ENCODE data around the gene CDC25B.

CDC25B gene

GRCh38 chr20:3820048-3820900, 24.2 kb downstream of the CDC25B start, which contains the start of gene AP5S1 (continued):
- TF ChIP-seq ZNF18 (tag by site-specific recombination; IDR thresholded peaks at IDR 0.05): no peak
- peak; percentile 44 for TF ChIP-seq KLF8 (tag by site-specific recombination; IDR thresholded peaks at IDR 0.05)
- no peak; the same call in 1 of the 2 replicates for TF ChIP-seq ZFP69B (tag by site-specific recombination; IDR thresholded peaks at IDR 0.05)
- peak; percentile 52; the same call in 1 of the 2 replicates for TF ChIP-seq ZNF610 (tag by site-specific recombination; IDR thresholded peaks at IDR 0.05; ENCODE audit: borderline replicate concordance)
- no peak for TF ChIP-seq MZF1 (tag by site-specific recombination; IDR thresholded peaks at IDR 0.05; ENCODE audit: borderline replicate concordance)
- peak; percentile 44; the same call in 1 of the 2 replicates for TF ChIP-seq ZNF391 (tag by site-specific recombination; IDR thresholded peaks at IDR 0.05; ENCODE audit: borderline replicate concordance, low read depth)
- TF ChIP-seq MYNN (tag by site-specific recombination; IDR thresholded peaks at IDR 0.05; ENCODE audit: borderline replicate concordance): no peak
- no peak for TF ChIP-seq ZNF248 (tag by site-specific recombination; IDR thresholded peaks at IDR 0.05)
- TF ChIP-seq PBX3 (CRISPR knock-in tag; IDR thresholded peaks at IDR 0.05): peak; percentile 71; the same call in 1 of the 2 replicates
- no peak for TF ChIP-seq HOXD13 (CRISPR knock-in tag; IDR thresholded peaks at IDR 0.05; ENCODE audit: borderline replicate concordance)
- TF ChIP-seq ZNF341 (tag by site-specific recombination; IDR thresholded peaks at IDR 0.05; ENCODE audit: low read depth): no peak; the same call in 1 of the 2 replicates
- peak; percentile 64; the same call in 1 of the 2 replicates for TF ChIP-seq ZBTB20 (tag by site-specific recombination; IDR thresholded peaks at IDR 0.05)
- no peak for TF ChIP-seq ZNF791 (tag by site-specific recombination; IDR thresholded peaks at IDR 0.05)
- no peak for TF ChIP-seq ZNF354C (tag by site-specific recombination; IDR thresholded peaks at IDR 0.05; ENCODE audit: borderline replicate concordance, low read depth)
- peak; percentile 78 for TF ChIP-seq ZFHX2 (tag by site-specific recombination; conservative IDR thresholded peaks at IDR 0.05)
- peak; percentile 79; the same call in 1 of the 2 replicates for TF ChIP-seq ZNF660 (tag by site-specific recombination; IDR thresholded peaks at IDR 0.05)
- no peak for TF ChIP-seq ZNF423 (tag by site-specific recombination; IDR thresholded peaks at IDR 0.05)
- no peak for TF ChIP-seq ZNF239 (tag by site-specific recombination; IDR thresholded peaks at IDR 0.05)
- peak; percentile 98 for TF ChIP-seq ZNF449 (tag by site-specific recombination; IDR thresholded peaks at IDR 0.05)
- peak; percentile 99 for TF ChIP-seq ZNF629 (tag by site-specific recombination; IDR thresholded peaks at IDR 0.05)
- TF ChIP-seq PATZ1 (tag by site-specific recombination; IDR thresholded peaks at IDR 0.05): peak; percentile 56; the same call in 1 of the 2 replicates
- no peak for TF ChIP-seq ZBTB49 (tag by site-specific recombination; IDR thresholded peaks at IDR 0.05; ENCODE audit: low read depth)
- no peak for TF ChIP-seq ZNF132 (tag by site-specific recombination; IDR thresholded peaks at IDR 0.05; ENCODE audit: borderline replicate concordance)
- TF ChIP-seq ZNF837 (tag by site-specific recombination; IDR thresholded peaks at IDR 0.05): no peak
- TF ChIP-seq ZNF658 (tag by site-specific recombination; IDR thresholded peaks at IDR 0.05): no peak
- TF ChIP-seq ZSCAN16 (tag by site-specific recombination; IDR thresholded peaks at IDR 0.05): no peak
- TF ChIP-seq ZNF23 (tag by site-specific recombination; IDR thresholded peaks at IDR 0.05; ENCODE audit: borderline replicate concordance): no peak
- TF ChIP-seq ZEB2 (tag by site-specific recombination; IDR thresholded peaks at IDR 0.05): peak; percentile 92
- no peak for TF ChIP-seq ZNF266 (tag by site-specific recombination; IDR thresholded peaks at IDR 0.05; ENCODE audit: low read depth)
- TF ChIP-seq YY1 (tag by site-specific recombination; IDR thresholded peaks at IDR 0.05): peak; percentile 97
- no peak for TF ChIP-seq ZNF558 (tag by site-specific recombination; IDR thresholded peaks at IDR 0.05)

All from HEK293 (cell line).